MM.1S (cell line): ENCODE data around the gene CTCFL.
A peak's percentile ranks its signal among the peaks of the same experiment; 100 is the strongest.
"Not testable (repeated sequence)": the region's sequence is repeated elsewhere in the genome, so short reads cannot be mapped to it uniquely, and the experiment has no call there.

Experiments
- DNase-seq: peaks from one replicate; pipeline ENCODE4 v3.0.0-alpha.2; 2015
- H2AFZ ChIP-seq: fragments of 300-600 bp; sonication (generic); 2 replicates; pipeline ENCODE4 v1.6.0; 2016; ENCODE audit warnings: antibody characterized with exemption, low read length
- H3F3A ChIP-seq: fragments of 300-600 bp; sonication (generic); 2 replicates; pipeline ENCODE4 v1.6.1; 2016; ENCODE audit warnings: mild to moderate bottlenecking, antibody characterized with exemption, low read length, moderate library complexity, mixed read lengths; ENCODE audit not compliant: insufficient read depth
- H3K27ac ChIP-seq: fragments of 300-600 bp; sonication (generic); 2 replicates; pipeline ENCODE4 v1.5.1; 2016; ENCODE audit warnings: mild to moderate bottlenecking, low read length
- H3K27me3 ChIP-seq: fragments of 300-600 bp; sonication (generic); replicated peaks from 2 replicates; pipeline ENCODE4 v1.6.0; 2016; ENCODE audit warnings: low read length; ENCODE audit not compliant: insufficient read depth
- H3K36me3 ChIP-seq: fragments of 300-600 bp; sonication (generic); replicated peaks from 2 replicates; pipeline ENCODE4 v1.6.1; 2016; ENCODE audit warnings: mild to moderate bottlenecking, low read length, mixed read lengths; ENCODE audit not compliant: insufficient read depth
- H3K4me1 ChIP-seq: fragments of 300-600 bp; sonication (generic); 2 replicates; pipeline ENCODE4 v1.6.1; 2016; ENCODE audit warnings: low read length, mixed read lengths
- H3K4me2 ChIP-seq: fragments of 300-600 bp; sonication (generic); 2 replicates; pipeline ENCODE4 v1.6.0; 2016; ENCODE audit warnings: low read depth, low read length
- H3K4me3 ChIP-seq: fragments of 300-600 bp; sonication (generic); 2 replicates; pipeline ENCODE4 v1.5.1; 2016; ENCODE audit warnings: low read length, mixed read lengths
- H3K79me2 ChIP-seq: fragments of 300-600 bp; sonication (generic); 2 replicates; pipeline ENCODE4 v1.6.1; 2016; ENCODE audit warnings: mixed run types, low read length, mixed read lengths
- H3K9ac ChIP-seq: fragments of 300-600 bp; sonication (generic); 2 replicates; pipeline ENCODE4 v1.6.1; 2016; ENCODE audit warnings: low read length, mixed read lengths
- H3K9me2 ChIP-seq: fragments of 300-600 bp; sonication (generic); replicated peaks from 2 replicates; pipeline ENCODE4 v1.6.1; 2016; ENCODE audit warnings: mild to moderate bottlenecking, low read length, mixed read lengths; ENCODE audit not compliant: insufficient read depth
- H3K9me3 ChIP-seq: fragments of 300-600 bp; sonication (generic); replicated peaks from 2 replicates; pipeline ENCODE4 v1.6.1; 2016; ENCODE audit warnings: mild to moderate bottlenecking, low read length, mixed read lengths; ENCODE audit not compliant: insufficient read depth
- H4K20me1 ChIP-seq: fragments of 300-600 bp; sonication (generic); 2 replicates; pipeline ENCODE4 v1.6.1; 2016; ENCODE audit warnings: mild to moderate bottlenecking, low read length, moderate library complexity, mixed read lengths; ENCODE audit not compliant: insufficient read depth
- CTCF ChIP-seq: fragments of 300-600 bp; sonication (generic); IDR thresholded peaks from 2 replicates; pipeline ENCODE4 v1.5.1; 2016; ENCODE audit warnings: antibody characterized with exemption, low read length, mixed read lengths
- EZH2 ChIP-seq: fragments of 300-600 bp; sonication (generic); optimal IDR thresholded peaks from 2 replicates; pipeline ENCODE3; 2017; ENCODE audit warnings: low read depth, mild to moderate bottlenecking, antibody characterized with exemption, low read length, mixed read lengths
- EZH2phosphoT487 ChIP-seq: fragments of 300-600 bp; sonication (generic); IDR thresholded peaks from 2 replicates; pipeline ENCODE4 v1.6.1; 2018; ENCODE audit warnings: antibody characterized with exemption, low read length

The CTCFL gene

GRCh38 chr20:57513199-57513598 lies 11.7 kb downstream of the CTCFL start:
- Histone ChIP-seq H3K9me2 (no peaks in the 10 kb centered on the region), H3K9me3 (no peaks in the 10 kb centered on the region), H3K79me2 (no peaks in the 10 kb centered on the region), H3K27ac (no peak overlapping the region), H4K20me1 (no peaks in the 10 kb centered on the region), H3K4me1 (no peaks in the 10 kb centered on the region), H3F3A (no peaks in the 10 kb centered on the region), H3K9ac (no peak overlapping the region), H3K27me3 (no peaks in the 10 kb centered on the region), H3K4me2 (no peak overlapping the region), H3K36me3 (no peaks in the 10 kb centered on the region), H3K4me3 (no peak overlapping the region), H2AFZ (no peak overlapping the region)
- TF ChIP-seq EZH2 = no peak
- no peak for TF ChIP-seq EZH2phosphoT487
- no peak for TF ChIP-seq CTCF
- no peak for DNase-seq

DNA sequence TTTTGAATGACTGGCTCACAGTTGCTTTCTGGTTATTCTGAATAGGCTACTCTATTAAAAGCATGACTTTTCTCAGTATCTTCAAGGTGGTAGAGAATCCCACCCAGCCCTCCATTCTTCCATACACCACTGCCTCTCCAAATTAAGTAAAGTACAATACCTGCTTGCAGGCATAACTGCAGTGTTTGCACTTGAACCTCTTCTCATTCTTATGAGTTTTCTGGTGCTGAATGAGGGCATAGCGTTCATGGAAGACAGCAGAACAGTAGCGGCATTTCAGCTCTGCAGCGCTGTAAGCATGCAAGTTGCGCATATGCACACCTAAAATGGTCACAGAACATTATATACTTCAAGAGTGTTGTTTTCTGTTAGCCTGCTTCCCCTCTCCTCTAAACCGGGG lies 12.5 kb downstream of the CTCFL start:
- Histone ChIP-seq H3F3A (no peaks in the 10 kb centered on the region), H3K9me2 (no peaks in the 10 kb centered on the region), H3K4me2 (no peak overlapping the region), H3K27ac (no peak overlapping the region), H3K4me1 (no peaks in the 10 kb centered on the region), H3K79me2 (no peaks in the 10 kb centered on the region), H3K9ac (no peak overlapping the region), H2AFZ (no peak overlapping the region), H3K4me3 (no peak overlapping the region), H3K36me3 (no peaks in the 10 kb centered on the region), H4K20me1 (no peaks in the 10 kb centered on the region), H3K27me3 (no peaks in the 10 kb centered on the region), H3K9me3 (no peaks in the 10 kb centered on the region)
- no peak for DNase-seq
- TF ChIP-seq EZH2phosphoT487 = no peak
- TF ChIP-seq CTCF = no peak
- TF ChIP-seq EZH2 = no peak

- not testable (repeated sequence) for H3K9ac ChIP-seq, H3K79me2 ChIP-seq, H3K4me3 ChIP-seq, H3K27me3 ChIP-seq, H3K9me3 ChIP-seq, H3K4me2 ChIP-seq, H3F3A ChIP-seq, H3K9me2 ChIP-seq, H3K36me3 ChIP-seq, H4K20me1 ChIP-seq, H3K4me1 ChIP-seq, H2AFZ ChIP-seq, DNase-seq, H3K27ac ChIP-seq
Observed at GRCh38 chr20:57511709-57512108, 13.2 kb downstream of the CTCFL start.

DNA sequence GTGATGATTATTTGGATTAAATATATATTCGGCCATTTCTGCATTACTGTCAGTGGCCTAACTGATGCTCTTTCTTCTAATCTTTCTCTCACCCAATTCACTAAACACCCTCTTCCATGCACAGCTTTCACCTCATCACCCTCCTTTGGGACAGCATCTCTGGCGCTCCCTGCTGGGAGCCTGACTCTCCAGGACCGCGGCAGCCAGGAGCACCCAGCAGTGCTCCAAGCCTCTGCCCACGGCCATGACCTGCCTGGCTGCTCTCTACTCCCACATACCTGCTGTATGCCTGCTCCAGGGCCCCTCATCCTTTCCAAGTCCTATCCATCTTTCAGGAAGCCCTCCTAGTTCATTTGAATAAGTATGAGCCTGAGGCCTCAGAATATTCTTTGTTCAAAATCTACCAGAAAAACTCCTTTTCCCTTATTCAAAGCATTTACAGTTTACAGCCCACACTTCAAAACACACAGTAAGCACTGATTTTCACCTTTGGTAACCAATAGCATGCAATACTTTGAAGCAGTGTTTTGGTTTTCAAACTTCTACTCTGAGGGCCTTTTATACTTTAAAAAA lies 15.2 kb downstream of the CTCFL start:
- Histone ChIP-seq H3K36me3 (no peaks in the 10 kb centered on the region), H2AFZ (no peak overlapping the region), H3K9ac (no peak overlapping the region), H4K20me1 (no peaks in the 10 kb centered on the region), H3K4me3 (no peak overlapping the region), H3K4me1 (no peaks in the 10 kb centered on the region), H3F3A (no peaks in the 10 kb centered on the region), H3K27me3 (no peaks in the 10 kb centered on the region), H3K27ac (no peak overlapping the region), H3K4me2 (no peak overlapping the region), H3K9me2 (no peaks in the 10 kb centered on the region), H3K9me3 (no peaks in the 10 kb centered on the region), H3K79me2 (no peaks in the 10 kb centered on the region)
- DNase-seq = peak; percentile 56
- peak; percentile 72 for TF ChIP-seq CTCF
- no peak for TF ChIP-seq EZH2phosphoT487
- TF ChIP-seq EZH2 = no peak
